OCI-LY1 (cell line): ENCODE measurements around the gene FARP1.

ENCODE experiments used
- EZH2 ChIP-seq: fragments of 200-600 bp; sonication (generic), shearing (Covaris generic); IDR thresholded peaks from 2 replicates; pipeline ENCODE4 v1.8.0; 2017; ENCODE audit warnings: borderline replicate concordance, mixed run types, mild to moderate bottlenecking, antibody characterized with exemption, low read length, moderate library complexity, mixed read lengths
- TF ChIP-seq, protein P1 (sequence below): fragments of 200-600 bp; sonication (generic), shearing (Covaris generic); IDR thresholded peaks from 2 replicates; pipeline ENCODE4 v1.5.1; 2017; ENCODE audit warnings: mild to moderate bottlenecking, antibody characterized with exemption, low read length, moderate library complexity, mixed read lengths

DNA sequence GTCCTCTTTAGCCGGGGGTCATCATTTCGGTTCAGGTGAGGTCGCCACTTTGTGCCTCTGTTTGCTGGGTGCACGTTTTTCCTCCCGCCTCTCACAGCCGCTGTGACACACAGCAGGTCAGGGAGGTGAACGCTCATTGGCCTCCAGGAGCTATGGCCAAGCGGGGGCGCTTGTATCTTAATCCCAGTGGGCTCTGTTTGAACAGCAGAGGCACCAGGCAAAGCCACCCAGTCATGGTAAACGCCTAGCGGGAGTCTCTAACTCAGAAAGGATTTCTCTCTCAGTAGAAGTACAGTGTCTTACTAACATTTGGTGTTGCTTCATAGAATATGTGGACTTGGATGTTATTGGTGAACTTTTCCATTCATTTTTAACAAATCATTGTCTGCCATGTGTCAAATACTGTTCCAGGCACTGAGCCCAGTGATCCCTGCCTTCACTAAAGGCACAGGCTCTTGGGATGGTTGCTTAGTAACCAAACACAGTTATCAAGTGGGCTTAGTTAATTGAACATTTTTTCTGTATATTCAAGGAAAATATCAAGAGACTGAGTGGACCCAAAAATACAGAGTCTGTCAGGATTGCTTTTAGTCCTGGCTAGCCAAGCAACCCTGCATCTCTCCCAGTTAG lies 247.3 kb downstream of the FARP1 start:
- TF ChIP-seq, protein P1, sequence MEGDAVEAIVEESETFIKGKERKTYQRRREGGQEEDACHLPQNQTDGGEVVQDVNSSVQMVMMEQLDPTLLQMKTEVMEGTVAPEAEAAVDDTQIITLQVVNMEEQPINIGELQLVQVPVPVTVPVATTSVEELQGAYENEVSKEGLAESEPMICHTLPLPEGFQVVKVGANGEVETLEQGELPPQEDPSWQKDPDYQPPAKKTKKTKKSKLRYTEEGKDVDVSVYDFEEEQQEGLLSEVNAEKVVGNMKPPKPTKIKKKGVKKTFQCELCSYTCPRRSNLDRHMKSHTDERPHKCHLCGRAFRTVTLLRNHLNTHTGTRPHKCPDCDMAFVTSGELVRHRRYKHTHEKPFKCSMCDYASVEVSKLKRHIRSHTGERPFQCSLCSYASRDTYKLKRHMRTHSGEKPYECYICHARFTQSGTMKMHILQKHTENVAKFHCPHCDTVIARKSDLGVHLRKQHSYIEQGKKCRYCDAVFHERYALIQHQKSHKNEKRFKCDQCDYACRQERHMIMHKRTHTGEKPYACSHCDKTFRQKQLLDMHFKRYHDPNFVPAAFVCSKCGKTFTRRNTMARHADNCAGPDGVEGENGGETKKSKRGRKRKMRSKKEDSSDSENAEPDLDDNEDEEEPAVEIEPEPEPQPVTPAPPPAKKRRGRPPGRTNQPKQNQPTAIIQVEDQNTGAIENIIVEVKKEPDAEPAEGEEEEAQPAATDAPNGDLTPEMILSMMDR, result no peak
- TF ChIP-seq EZH2, result no peak
